D721Med (cell line): ENCODE data around the gene NFILZ.

Source experiments
- DNase-seq: peaks from one replicate; pipeline ENCODE4 v3.0.0; 2011; ENCODE audit warnings: low spot score; ENCODE audit not compliant: insufficient read length
- FAIRE-seq: peaks from 2 replicates; lab custom pipeline; 2011; peaks lifted over from hg19 to GRCh38; lab: Jason Lieb, UNC
- CTCF ChIP-seq: IDR thresholded peaks from 2 replicates; pipeline ENCODE4 v1.5.1; 2012; ENCODE audit warnings: mild to moderate bottlenecking, control low read depth; ENCODE audit not compliant: insufficient read depth; ENCODE audit errors: missing control alignments

Gene NFILZ

DNA sequence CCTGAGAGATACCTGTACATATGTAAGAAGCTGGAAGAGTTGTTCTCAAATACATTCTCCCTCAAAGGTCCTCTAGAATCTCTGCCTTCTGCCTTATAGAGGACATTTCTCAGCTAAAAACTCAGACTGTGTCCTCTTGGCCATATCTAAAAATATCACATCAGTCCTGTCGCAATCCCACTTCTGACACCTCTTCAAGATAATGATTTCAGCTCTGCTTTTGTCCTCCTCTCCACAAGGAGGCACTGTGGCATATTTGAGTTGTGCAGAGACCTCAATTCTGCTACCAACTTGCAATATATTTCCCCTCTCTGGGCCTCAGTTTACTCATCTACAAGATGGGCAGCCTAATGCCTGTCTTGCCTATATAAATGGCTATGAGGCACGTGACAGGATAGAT, 36.5 kb upstream of the NFILZ start:
- TF ChIP-seq CTCF, result no peak
- DNase-seq, result no peak
- no peak for FAIRE-seq

- FAIRE-seq (no peak), DNase-seq (no peak)
These were observed 34.8 kb upstream of the NFILZ start for GRCh38 chr19:8595651-8596050.

DNA sequence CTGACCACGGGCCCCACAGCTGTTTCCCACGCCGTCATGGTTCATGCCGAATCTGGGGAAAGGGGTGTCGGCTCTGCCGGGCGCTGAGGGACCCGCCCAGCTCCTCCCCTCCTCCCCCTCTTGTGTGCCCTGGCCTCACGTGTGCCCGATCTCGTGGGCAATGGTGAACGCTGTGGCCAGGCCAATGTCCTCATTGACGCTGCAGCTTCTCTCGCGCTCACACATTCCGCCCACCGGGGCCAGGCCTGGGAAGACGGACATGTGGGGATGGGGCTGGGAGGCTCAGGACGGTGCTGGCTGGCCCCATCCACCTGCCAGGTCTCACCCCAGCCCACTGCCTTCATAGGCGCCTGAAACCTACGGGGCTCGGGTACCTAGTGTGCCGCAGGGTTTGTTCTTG, 34.3 kb upstream of the NFILZ start:
- TF ChIP-seq CTCF, result no peak
- DNase-seq, result no peak
- FAIRE-seq, result no peak

More at GRCh38 chr19:8595651-8596050, 34.8 kb upstream of the NFILZ start:
- TF ChIP-seq CTCF, result no peak

- no peak for FAIRE-seq
- DNase-seq, result no peak
- no peak for TF ChIP-seq CTCF
These were observed 30.4 kb upstream of the NFILZ start for GRCh38 chr19:8600064-8600463.

GRCh38 chr19:8600816-8601215, 29.6 kb upstream of the NFILZ start:
- FAIRE-seq, result no peak
- no peak for DNase-seq

GRCh38 chr19:8601796-8602195, 28.6 kb upstream of the NFILZ start:
- FAIRE-seq (no peak), DNase-seq (no peak)
- no peak for TF ChIP-seq CTCF

More at GRCh38 chr19:8600816-8601215, 29.6 kb upstream of the NFILZ start:
- TF ChIP-seq CTCF, result no peak

GRCh38 chr19:8605514-8605913, 24.9 kb upstream of the NFILZ start:
- no peak for FAIRE-seq
- TF ChIP-seq CTCF, result no peak

More at GRCh38 chr19:8605514-8605913, 24.9 kb upstream of the NFILZ start:
- DNase-seq, result no peak
